H1 (cell line): ENCODE data around the gene TEX264.

ENCODE experiments used
- ATF2 ChIP-seq: IDR thresholded peaks from 2 replicates; pipeline ENCODE4 v1.6.1; 2012; ENCODE audit warnings: low read length, inconsistent platforms
- BACH1 ChIP-seq: IDR thresholded peaks from 2 replicates; pipeline ENCODE4 v1.6.1; 2012; ENCODE audit warnings: low read length, improper control_type of control experiment
- POLR2A ChIP-seq, 2 experiments: IDR thresholded peaks; 1 replicate in 1 of 2; 2 replicates in 1 of 2; pipeline ENCODE4 v1.6.1; 2011; ENCODE audit warnings: low read depth in 2 of 2, low read length in 2 of 2, mild to moderate bottlenecking in 2 of 2; ENCODE audit errors: control extremely low read depth in 1 of 2
- SIN3A ChIP-seq, 2 experiments: IDR thresholded peaks in 1 of 2; conservative IDR thresholded peaks in 1 of 2; 2 replicates each; pipeline ENCODE4 v1.6.1; 2011 to 2012; ENCODE audit warnings: low read length in 2 of 2, improper control_type of control experiment in 1 of 2, low read depth in 1 of 2, mild to moderate bottlenecking in 1 of 2
- TF ChIP-seq, protein P1 (sequence below), 3 experiments: IDR thresholded peaks; 1 replicate in 2 of 3; 2 replicates in 1 of 3; pipeline versions ENCODE4 v1.5.1 to v1.6.1; 2011; ENCODE audit warnings: low read length in 3 of 3, mild to moderate bottlenecking in 3 of 3, inconsistent platforms in 2 of 3, low read depth in 1 of 3, moderate library complexity in 1 of 3; ENCODE audit not compliant: insufficient read depth in 1 of 3; ENCODE audit errors: control extremely low read depth in 1 of 3

DNA sequence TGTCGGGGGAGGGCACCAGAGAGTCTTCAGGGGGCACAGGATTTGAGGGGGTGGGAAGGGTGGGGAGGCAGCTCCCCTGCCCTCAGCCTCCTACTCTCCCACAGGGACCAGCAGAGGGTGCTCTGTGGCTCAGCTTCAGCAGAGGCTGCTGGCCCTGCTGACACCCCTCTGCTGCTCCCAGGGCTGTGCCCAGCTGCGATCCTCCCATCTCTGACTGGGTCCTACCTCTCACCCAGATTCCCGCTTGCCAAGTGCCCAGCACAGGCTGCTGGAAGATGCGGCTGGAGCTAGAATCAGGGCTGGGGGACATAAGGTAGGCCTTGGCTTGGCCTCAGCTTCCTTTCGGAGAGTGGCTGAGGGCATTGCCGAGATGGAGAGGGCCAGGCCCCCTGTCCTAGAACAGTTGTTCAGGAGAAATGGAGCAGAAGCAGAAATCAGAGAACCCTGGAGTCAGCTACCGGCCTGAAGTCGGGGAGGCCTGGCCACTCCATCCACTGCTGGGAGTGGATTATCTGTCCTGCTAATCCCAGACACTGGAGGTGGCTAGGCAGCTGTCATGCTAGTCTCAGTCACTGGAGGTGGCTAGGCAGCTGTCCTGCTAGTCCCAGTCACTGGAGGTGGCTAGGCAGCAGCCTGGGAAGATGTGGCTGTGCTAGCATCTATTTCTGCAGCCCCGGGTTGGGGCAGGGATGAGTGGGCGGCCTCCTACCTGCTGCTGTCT, 39.7 kb downstream of the TEX264 start:
- no peak for TF ChIP-seq SIN3A (conservative IDR thresholded peaks at IDR 0.05 in 1 of 2, IDR thresholded peaks at IDR 0.05 in 1 of 2; ENCODE audit: low read depth in 1 of 2, low read length in 2 of 2)
- TF ChIP-seq BACH1: no peak
- TF ChIP-seq, protein P1, sequence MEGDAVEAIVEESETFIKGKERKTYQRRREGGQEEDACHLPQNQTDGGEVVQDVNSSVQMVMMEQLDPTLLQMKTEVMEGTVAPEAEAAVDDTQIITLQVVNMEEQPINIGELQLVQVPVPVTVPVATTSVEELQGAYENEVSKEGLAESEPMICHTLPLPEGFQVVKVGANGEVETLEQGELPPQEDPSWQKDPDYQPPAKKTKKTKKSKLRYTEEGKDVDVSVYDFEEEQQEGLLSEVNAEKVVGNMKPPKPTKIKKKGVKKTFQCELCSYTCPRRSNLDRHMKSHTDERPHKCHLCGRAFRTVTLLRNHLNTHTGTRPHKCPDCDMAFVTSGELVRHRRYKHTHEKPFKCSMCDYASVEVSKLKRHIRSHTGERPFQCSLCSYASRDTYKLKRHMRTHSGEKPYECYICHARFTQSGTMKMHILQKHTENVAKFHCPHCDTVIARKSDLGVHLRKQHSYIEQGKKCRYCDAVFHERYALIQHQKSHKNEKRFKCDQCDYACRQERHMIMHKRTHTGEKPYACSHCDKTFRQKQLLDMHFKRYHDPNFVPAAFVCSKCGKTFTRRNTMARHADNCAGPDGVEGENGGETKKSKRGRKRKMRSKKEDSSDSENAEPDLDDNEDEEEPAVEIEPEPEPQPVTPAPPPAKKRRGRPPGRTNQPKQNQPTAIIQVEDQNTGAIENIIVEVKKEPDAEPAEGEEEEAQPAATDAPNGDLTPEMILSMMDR (IDR thresholded peaks at IDR 0.05; ENCODE audit: control extremely low read depth in 1 of 3, insufficient read depth in 1 of 3, low read depth in 1 of 3, low read length in 3 of 3): peak in 2 of 3 experiments; percentile 65 to 69; a peak in 3 of 4 replicates
- no peak for TF ChIP-seq POLR2A (IDR thresholded peaks at IDR 0.05; ENCODE audit: control extremely low read depth in 1 of 2, low read depth in 2 of 2, low read length in 2 of 2)
- TF ChIP-seq ATF2: no peak
